ENCODE data around the gene ITGBL1. TPM values are rescaled to one million over a fixed set of nuclear protein-coding genes. Genes with fewer than 3 reads are reported as not detected.

Gene ITGBL1
- total RNA-seq, 4 donors from 2014 or later: 5.0 to 21.5 (median 8.8) TPM

- no peak overlapping the region for H3K4me3 ChIP-seq (ENCODE audit: low read depth, poor library complexity, severe bottlenecking)
- intact Hi-C loops (cut with DNase I; ENCODE audit: low total_unique reads): no loop called here
- no peak for TF ChIP-seq CTCF (IDR thresholded peaks at IDR 0.05)
- no peak for TF ChIP-seq POLR2A (IDR thresholded peaks at IDR 0.05)
- DNase-seq (ENCODE audit: low spot score in 2 of 2): no peak
- WGBS, 2 donors: 25 to 38% methylated on average over 2 of the region's 2 CpGs
Observed at GRCh38 chr13:101474419-101474957, 22.0 kb downstream of the ITGBL1 start.

- TF ChIP-seq POLR2A (IDR thresholded peaks at IDR 0.05): no peak
- TF ChIP-seq CTCF (IDR thresholded peaks at IDR 0.05): no peak
- no peak overlapping the region for H3K4me3 ChIP-seq (ENCODE audit: low read depth, poor library complexity, severe bottlenecking)
- intact Hi-C loops (cut with DNase I; ENCODE audit: low total_unique reads): no loop called here
- DNase-seq (ENCODE audit: low spot score in 2 of 2): no peak
Observed at GRCh38 chr13:101475536-101475935, 23.1 kb downstream of the ITGBL1 start.

GRCh38 chr13:101481421-101481820 is 28.9 kb downstream of the ITGBL1 start:
- H3K4me3 ChIP-seq (ENCODE audit: low read depth, poor library complexity, severe bottlenecking): no peak overlapping the region
- TF ChIP-seq POLR2A (IDR thresholded peaks at IDR 0.05): no peak
- 62 to 88% methylated on average over 1 of the region's 1 CpG for WGBS, 2 donors
- DNase-seq (ENCODE audit: low spot score in 2 of 2): no peak
- intact Hi-C loops (cut with DNase I; ENCODE audit: low total_unique reads): no loop called here

- H3K4me3 ChIP-seq (ENCODE audit: low read depth, poor library complexity, severe bottlenecking): no peak overlapping the region
- intact Hi-C loops (cut with DNase I; ENCODE audit: low total_unique reads): no loop called here
- WGBS, 2 donors: 61 to 69% methylated on average over 1 of the region's 1 CpG
- no peak for DNase-seq (ENCODE audit: low spot score in 2 of 2)
- no peak for TF ChIP-seq CTCF (IDR thresholded peaks at IDR 0.05)
- TF ChIP-seq POLR2A (IDR thresholded peaks at IDR 0.05): no peak
Observed at GRCh38 chr13:101486708-101487437, 34.4 kb downstream of the ITGBL1 start.

GRCh38 chr13:101487438-101487830 is 35.0 kb downstream of the ITGBL1 start:
- 64 to 79% methylated on average over 4 of the region's 4 CpGs for WGBS, 2 donors
- intact Hi-C loops (cut with DNase I; ENCODE audit: low total_unique reads): no loop called here
- TF ChIP-seq POLR2A (IDR thresholded peaks at IDR 0.05) (no peak), CTCF (IDR thresholded peaks at IDR 0.05) (no peak)
- H3K4me3 ChIP-seq (ENCODE audit: low read depth, poor library complexity, severe bottlenecking): no peak overlapping the region
- DNase-seq (ENCODE audit: low spot score in 2 of 2): no peak

- H3K4me3 ChIP-seq (ENCODE audit: low read depth, poor library complexity, severe bottlenecking): no peak overlapping the region
- intact Hi-C loops (cut with DNase I; ENCODE audit: low total_unique reads): no loop called here
- no peak for DNase-seq (ENCODE audit: low spot score in 2 of 2)
- 70 to 73% methylated on average over 1 of the region's 1 CpG for WGBS, 2 donors
- TF ChIP-seq CTCF (IDR thresholded peaks at IDR 0.05) (no peak), POLR2A (IDR thresholded peaks at IDR 0.05) (no peak)
Observed at GRCh38 chr13:101488734-101489133, 36.3 kb downstream of the ITGBL1 start.

Measured in lower leg skin (tissue), 4 donors.